IPS-15b (cell line): ENCODE data around the gene ATP5IF1.

Experiments used
- H3K27me3 ChIP-seq: one replicate; pipeline ENCODE4 v1.6.1; 2013; ENCODE audit warnings: low read length; ENCODE audit not compliant: control insufficient read depth, insufficient read depth
- H3K36me3 ChIP-seq: one replicate; pipeline ENCODE4 v1.6.1; 2013; ENCODE audit warnings: low read length; ENCODE audit not compliant: control insufficient read depth, insufficient read depth
- H3K4me1 ChIP-seq: one replicate; pipeline ENCODE4 v1.6.1; 2013; ENCODE audit warnings: mild to moderate bottlenecking, low read length; ENCODE audit not compliant: control insufficient read depth, insufficient read depth
- H3K4me3 ChIP-seq: one replicate; pipeline ENCODE4 v1.5.1; 2013; ENCODE audit warnings: low read depth, low read length
- H3K9ac ChIP-seq: one replicate; pipeline ENCODE4 v1.6.1; 2013; ENCODE audit warnings: low read depth, mild to moderate bottlenecking, low read length
- H3K9me3 ChIP-seq: one replicate; pipeline ENCODE4 v1.6.1; 2013; ENCODE audit warnings: mild to moderate bottlenecking, low read length; ENCODE audit not compliant: control insufficient read depth, insufficient read depth

Gene ATP5IF1

DNA sequence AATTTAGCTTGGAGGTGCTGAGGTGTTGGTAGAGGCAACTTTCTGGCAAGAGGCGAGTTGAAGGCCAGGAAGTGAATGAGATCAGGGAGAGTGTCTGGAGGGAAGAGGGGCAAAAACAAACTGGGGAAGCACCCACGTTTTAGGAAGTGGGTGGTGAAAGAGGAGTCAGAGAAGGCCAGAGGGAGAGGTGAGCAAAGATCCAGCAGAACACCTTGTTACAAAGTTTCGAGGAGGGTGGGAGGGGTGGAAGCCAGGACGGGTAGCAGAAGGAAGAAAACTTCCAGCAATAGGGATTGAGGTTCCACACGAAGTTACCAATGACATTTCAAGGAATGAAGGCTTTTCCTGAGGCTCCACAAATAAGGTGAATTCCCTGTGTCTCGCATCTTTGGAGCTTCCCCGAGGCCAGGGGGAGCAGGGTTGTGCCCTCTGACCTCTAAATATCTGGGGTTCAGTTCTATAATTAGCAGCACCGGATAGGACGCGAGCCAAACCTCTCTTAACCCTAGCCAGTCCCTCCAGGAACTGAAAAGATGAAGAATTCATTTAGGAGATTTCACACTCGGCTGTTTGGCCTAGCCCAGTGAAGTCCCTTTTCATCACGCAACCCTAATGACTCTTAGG, 22.8 kb downstream of the ATP5IF1 start:
- Histone ChIP-seq H3K4me1 (peaks cover 16% of the 10 kb centered on the region), H3K4me3 (peak overlapping the region; percentile 47), H3K9me3 (no peaks in the 10 kb centered on the region), H3K36me3 (no peaks in the 10 kb centered on the region), H3K27me3 (no peaks in the 10 kb centered on the region), H3K9ac (no peak overlapping the region)

- peaks cover 16% of the 10 kb centered on the region for H3K4me1 ChIP-seq
- peak within 1 kb of the TSS; percentile 93 for H3K9ac ChIP-seq
- H3K4me3 ChIP-seq = peak within 1 kb of the TSS; percentile 82
- H3K27me3 ChIP-seq = no peaks in the 10 kb centered on the region
- H3K36me3 ChIP-seq = no peaks in the 10 kb centered on the region
- H3K9me3 ChIP-seq = no peaks in the 10 kb centered on the region
Measured at GRCh38 chr1:28259252-28259933, 23.5 kb downstream of the ATP5IF1 start, which contains the start of gene SESN2. Gene SESN2, plus strand, starts transcription at chr1:28259518. Its CDS starts 330 bp downstream, at chr1:28259848.

DNA sequence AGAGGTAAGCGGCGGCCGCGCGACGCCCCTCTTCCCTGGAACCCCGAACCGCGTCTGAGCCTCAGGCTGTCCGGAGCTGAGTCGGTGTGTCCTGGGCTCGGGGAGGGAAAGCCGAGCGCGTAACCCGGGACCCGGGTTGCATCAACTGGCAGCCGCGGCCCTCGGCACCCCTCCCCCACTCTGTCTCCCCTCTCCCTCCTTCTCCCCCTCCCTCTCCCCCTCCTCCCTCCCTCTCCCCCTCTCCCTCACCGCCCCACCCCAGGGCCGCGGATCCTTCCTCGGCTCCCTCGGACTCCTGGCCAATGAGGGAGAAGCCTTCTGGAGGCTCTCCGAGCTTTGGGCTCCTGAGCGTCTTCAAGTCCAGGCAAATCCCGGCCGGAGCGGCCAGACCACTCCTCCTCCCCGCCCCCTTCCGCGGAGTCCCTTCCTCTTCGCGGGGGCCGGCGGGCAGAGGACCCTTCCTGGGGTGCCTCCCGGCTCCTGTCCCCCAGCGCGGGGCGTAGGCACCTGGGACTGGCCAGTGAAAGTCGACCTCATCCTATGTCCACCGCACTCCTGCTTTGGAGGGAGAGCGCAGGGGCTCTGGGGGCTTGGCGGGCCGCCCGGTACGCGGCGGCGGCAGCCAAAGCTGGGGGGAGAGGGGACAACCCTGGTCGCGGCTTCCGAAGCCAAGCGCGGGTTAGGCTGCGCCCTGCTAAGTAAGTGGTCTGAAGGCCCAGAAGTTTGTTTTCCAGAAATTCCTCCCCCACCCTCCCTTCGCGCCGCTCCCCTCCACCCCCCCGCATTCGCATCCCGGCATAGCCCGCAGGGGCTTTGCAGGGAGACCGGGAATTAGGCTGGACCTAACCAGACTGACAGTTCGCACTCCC, 24.2 kb downstream of the ATP5IF1 start:
- Histone ChIP-seq H3K4me3 (peak overlapping the region; percentile 82), H3K27me3 (no peaks in the 10 kb centered on the region), H3K9me3 (no peaks in the 10 kb centered on the region), H3K36me3 (no peaks in the 10 kb centered on the region), H3K4me1 (peaks cover 21% of the 10 kb centered on the region), H3K9ac (peak overlapping the region; percentile 93)

DNA sequence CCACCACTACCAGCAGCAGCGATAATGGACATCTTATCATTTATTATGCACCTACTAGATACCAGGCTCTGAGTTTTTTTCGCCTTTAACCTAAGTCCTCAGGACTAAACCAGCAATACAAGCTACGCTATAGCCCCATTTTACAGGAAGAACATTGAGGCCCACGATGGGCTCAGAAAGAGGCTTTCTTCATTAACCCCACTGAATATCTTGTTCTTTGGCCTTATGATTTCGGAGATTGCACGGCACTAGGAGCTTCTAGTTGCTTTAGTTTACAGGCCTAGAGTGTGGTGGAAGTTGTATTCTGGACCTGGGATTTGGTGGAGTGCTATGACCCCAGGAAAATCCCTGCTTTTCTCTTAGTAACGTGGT, 24.9 kb downstream of the ATP5IF1 start:
- Histone ChIP-seq H3K4me3 (peak overlapping the region; percentile 82), H3K4me1 (peaks cover 23% of the 10 kb centered on the region), H3K36me3 (no peaks in the 10 kb centered on the region), H3K9ac (peak overlapping the region; percentile 30), H3K27me3 (no peaks in the 10 kb centered on the region), H3K9me3 (no peaks in the 10 kb centered on the region)

- H3K36me3 ChIP-seq = no peaks in the 10 kb centered on the region
- peaks cover 33% of the 10 kb centered on the region for H3K4me1 ChIP-seq
- no peak overlapping the region for H3K4me3 ChIP-seq
- H3K27me3 ChIP-seq = no peaks in the 10 kb centered on the region
- no peaks in the 10 kb centered on the region for H3K9me3 ChIP-seq
- H3K9ac ChIP-seq = no peak overlapping the region
Measured at GRCh38 chr1:28264897-28265296, 29.0 kb downstream of the ATP5IF1 start.

DNA sequence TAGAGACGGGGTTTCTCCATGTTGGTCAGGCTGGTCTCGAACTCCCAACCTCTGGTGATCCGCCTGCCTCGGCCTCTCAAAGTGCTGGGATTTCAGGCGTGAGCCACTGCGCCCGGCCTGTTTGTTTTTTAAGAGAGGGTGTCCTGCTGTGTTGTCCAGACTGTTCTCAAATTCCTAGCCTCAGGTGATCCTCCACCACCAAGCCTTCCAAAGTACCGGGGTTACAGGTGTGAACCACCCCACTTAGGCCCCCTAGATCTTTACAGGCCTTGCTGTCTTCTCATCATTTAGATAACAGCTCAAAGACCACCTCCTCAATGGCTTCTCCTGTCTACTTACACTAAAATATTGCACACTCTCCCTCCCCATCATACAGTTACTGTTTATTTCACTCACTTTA, 29.7 kb downstream of the ATP5IF1 start:
- Histone ChIP-seq H3K36me3 (no peaks in the 10 kb centered on the region), H3K27me3 (no peaks in the 10 kb centered on the region), H3K4me3 (no peak overlapping the region), H3K9me3 (no peaks in the 10 kb centered on the region), H3K9ac (no peak overlapping the region), H3K4me1 (peaks cover 33% of the 10 kb centered on the region)

- no peaks in the 10 kb centered on the region for H3K27me3 ChIP-seq
- H3K9me3 ChIP-seq = no peaks in the 10 kb centered on the region
- no peak overlapping the region for H3K4me3 ChIP-seq
- H3K36me3 ChIP-seq = peaks cover 3% of the 10 kb centered on the region
- no peak overlapping the region for H3K9ac ChIP-seq
- H3K4me1 ChIP-seq = peaks cover 27% of the 10 kb centered on the region
Measured at GRCh38 chr1:28266920-28267322, 31.0 kb downstream of the ATP5IF1 start.

GRCh38 chr1:28267633-28268032, 31.7 kb downstream of the ATP5IF1 start:
- Histone ChIP-seq H3K4me1 (peaks cover 27% of the 10 kb centered on the region), H3K36me3 (peaks cover 10% of the 10 kb centered on the region), H3K4me3 (no peak overlapping the region), H3K9me3 (no peaks in the 10 kb centered on the region), H3K9ac (no peak overlapping the region), H3K27me3 (no peaks in the 10 kb centered on the region)

DNA sequence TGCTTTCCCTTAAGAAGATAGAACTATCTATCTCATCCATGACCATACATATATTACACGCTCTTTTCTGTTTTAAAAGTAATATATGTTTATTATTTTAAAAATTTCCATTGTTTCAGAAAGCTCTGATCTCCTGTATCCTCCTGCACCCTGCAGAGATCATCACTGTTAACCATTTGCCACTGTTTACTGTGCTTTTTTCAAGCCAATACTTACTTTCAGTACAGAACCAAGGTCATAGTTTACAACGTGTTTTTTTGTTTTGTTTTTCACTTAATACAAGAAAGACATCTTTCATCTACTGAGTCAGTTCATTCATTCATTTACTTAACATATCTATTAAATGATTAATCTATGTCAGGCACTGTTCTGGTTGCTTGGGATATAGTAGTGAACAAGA, 33.6 kb downstream of the ATP5IF1 start:
- H3K4me1 ChIP-seq = peaks cover 23% of the 10 kb centered on the region
- H3K4me3 ChIP-seq = no peak overlapping the region
- H3K9me3 ChIP-seq = no peaks in the 10 kb centered on the region
- no peak overlapping the region for H3K9ac ChIP-seq
- no peaks in the 10 kb centered on the region for H3K27me3 ChIP-seq
- peaks cover 27% of the 10 kb centered on the region for H3K36me3 ChIP-seq

GRCh38 chr1:28272215-28272852, 36.4 kb downstream of the ATP5IF1 start:
- Histone ChIP-seq H3K4me3 (no peak overlapping the region), H3K4me1 (peaks cover 4% of the 10 kb centered on the region), H3K9me3 (no peaks in the 10 kb centered on the region), H3K36me3 (peaks cover 34% of the 10 kb centered on the region), H3K9ac (no peak overlapping the region), H3K27me3 (no peaks in the 10 kb centered on the region)

- H3K27me3 ChIP-seq = no peaks in the 10 kb centered on the region
- H3K4me3 ChIP-seq = no peak overlapping the region
- peaks cover 42% of the 10 kb centered on the region for H3K36me3 ChIP-seq
- H3K9ac ChIP-seq = no peak overlapping the region
- no peaks in the 10 kb centered on the region for H3K9me3 ChIP-seq
- peaks cover 4% of the 10 kb centered on the region for H3K4me1 ChIP-seq
Measured at GRCh38 chr1:28273216-28273860, 37.4 kb downstream of the ATP5IF1 start.
